Chondrocyte (in vitro differentiated cells): Measurements from ENCODE around the gene NDC80. TPM values are rescaled to one million over a fixed set of nuclear protein-coding genes. Genes with fewer than 3 reads are reported as not detected.

ENCODE experiments used
- DNase-seq: peaks from one replicate; pipeline ENCODE4 v3.0.0; 2021; ENCODE audit warnings: mixed read lengths, low spot score
- H3K27ac Mint-ChIP-seq: one replicate; pipeline ENCODE4 v1.8.0; 2021; ENCODE audit warnings: mild to moderate bottlenecking, moderate library complexity, mixed read lengths; ENCODE audit not compliant: unreplicated experiment
- H3K27me3 Mint-ChIP-seq: 2 replicates; pipeline ENCODE4 v1.8.0; 2021; ENCODE audit warnings: low read depth, mixed read lengths
- H3K36me3 Mint-ChIP-seq: 2 replicates; pipeline ENCODE4 v1.8.0; 2021; ENCODE audit warnings: low read depth, mixed read lengths
- H3K4me1 Mint-ChIP-seq: 2 replicates; pipeline ENCODE4 v1.8.0; 2021; ENCODE audit warnings: low read depth, mild to moderate bottlenecking, mixed read lengths
- H3K4me3 Mint-ChIP-seq: one replicate; pipeline ENCODE4 v1.8.0; 2021; ENCODE audit warnings: mild to moderate bottlenecking, moderate library complexity, mixed read lengths; ENCODE audit not compliant: unreplicated experiment
- H3K9me3 Mint-ChIP-seq: 2 replicates; pipeline ENCODE4 v1.8.0; 2021; ENCODE audit warnings: low read depth, mixed read lengths
- total RNA-seq: library from RNA; stranded (reverse); gene quantifications from 3 replicates; pipeline ENCODE4 v1.2.1, GENCODE V29; 2021
- TF ChIP-seq, protein P1 (sequence below): fragments of 200-600 bp; sonication (generic); IDR thresholded peaks from 2 replicates; pipeline ENCODE4 v1.5.0; 2021; ENCODE audit warnings: antibody characterized with exemption, mild to moderate bottlenecking, moderate library complexity

Gene NDC80
- total RNA-seq, 1 donor from 2014 or later, result 5.8 TPM

- TF ChIP-seq, protein P1, sequence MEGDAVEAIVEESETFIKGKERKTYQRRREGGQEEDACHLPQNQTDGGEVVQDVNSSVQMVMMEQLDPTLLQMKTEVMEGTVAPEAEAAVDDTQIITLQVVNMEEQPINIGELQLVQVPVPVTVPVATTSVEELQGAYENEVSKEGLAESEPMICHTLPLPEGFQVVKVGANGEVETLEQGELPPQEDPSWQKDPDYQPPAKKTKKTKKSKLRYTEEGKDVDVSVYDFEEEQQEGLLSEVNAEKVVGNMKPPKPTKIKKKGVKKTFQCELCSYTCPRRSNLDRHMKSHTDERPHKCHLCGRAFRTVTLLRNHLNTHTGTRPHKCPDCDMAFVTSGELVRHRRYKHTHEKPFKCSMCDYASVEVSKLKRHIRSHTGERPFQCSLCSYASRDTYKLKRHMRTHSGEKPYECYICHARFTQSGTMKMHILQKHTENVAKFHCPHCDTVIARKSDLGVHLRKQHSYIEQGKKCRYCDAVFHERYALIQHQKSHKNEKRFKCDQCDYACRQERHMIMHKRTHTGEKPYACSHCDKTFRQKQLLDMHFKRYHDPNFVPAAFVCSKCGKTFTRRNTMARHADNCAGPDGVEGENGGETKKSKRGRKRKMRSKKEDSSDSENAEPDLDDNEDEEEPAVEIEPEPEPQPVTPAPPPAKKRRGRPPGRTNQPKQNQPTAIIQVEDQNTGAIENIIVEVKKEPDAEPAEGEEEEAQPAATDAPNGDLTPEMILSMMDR, result no peak
- peaks cover 4% of the 10 kb centered on the region for H3K36me3 Mint-ChIP-seq
- no peak overlapping the region for H3K4me3 Mint-ChIP-seq
- no peaks in the 10 kb centered on the region for H3K9me3 Mint-ChIP-seq
- H3K27ac Mint-ChIP-seq, result no peak overlapping the region
- H3K4me1 Mint-ChIP-seq, result no peaks in the 10 kb centered on the region
- DNase-seq, result no peak
- H3K27me3 Mint-ChIP-seq, result no peaks in the 10 kb centered on the region
Observed at GRCh38 chr18:2554696-2555095, 16.7 kb upstream of the NDC80 start.

DNA sequence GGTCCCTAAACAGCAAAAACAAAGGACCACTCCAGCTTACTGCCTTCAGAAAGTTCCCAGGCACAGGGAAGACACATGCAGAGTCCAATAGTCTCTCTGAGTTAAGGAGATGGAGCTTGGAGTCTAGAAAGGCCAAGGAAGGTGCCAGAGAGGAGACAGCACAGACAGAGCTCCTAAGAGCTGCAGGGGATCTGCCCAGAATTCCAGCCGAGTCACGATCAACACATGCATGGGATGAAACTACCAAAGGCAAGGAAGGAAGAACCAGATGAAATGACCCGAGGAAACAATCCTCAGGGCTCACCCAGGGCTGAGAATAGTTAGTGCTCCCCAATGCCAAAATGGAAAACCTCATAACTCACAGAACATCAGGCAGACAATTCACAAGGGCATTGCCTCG, 15.5 kb upstream of the NDC80 start:
- Mint-ChIP-seq H3K27me3 (no peaks in the 10 kb centered on the region), H3K36me3 (peaks cover 4% of the 10 kb centered on the region), H3K4me1 (no peaks in the 10 kb centered on the region), H3K27ac (no peak overlapping the region), H3K9me3 (no peaks in the 10 kb centered on the region), H3K4me3 (no peak overlapping the region)
- DNase-seq, result no peak
- TF ChIP-seq, protein P1, result no peak

DNA sequence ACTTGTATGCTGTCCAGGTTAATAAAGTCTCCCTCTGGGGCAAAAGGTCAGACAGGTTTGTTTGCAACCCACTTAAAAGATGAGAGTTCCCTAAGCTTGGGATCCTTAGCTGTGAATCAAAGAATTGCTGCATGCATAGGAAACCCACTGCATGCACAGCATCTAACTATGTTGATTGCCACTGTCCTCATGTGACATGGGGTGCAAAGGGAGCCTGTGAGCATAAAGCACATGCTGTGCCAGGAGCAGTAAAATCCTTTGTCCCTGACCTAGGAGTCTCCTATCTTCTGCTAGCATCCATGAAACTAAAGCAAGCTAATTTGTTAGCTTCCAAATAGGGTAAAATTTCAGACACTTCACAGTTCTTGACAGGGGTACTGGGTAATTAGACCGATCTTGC, 13.8 kb upstream of the NDC80 start:
- Mint-ChIP-seq H3K4me3 (no peak overlapping the region), H3K27me3 (no peaks in the 10 kb centered on the region), H3K4me1 (no peaks in the 10 kb centered on the region), H3K36me3 (peaks cover 4% of the 10 kb centered on the region), H3K27ac (no peak overlapping the region), H3K9me3 (no peaks in the 10 kb centered on the region)
- no peak for DNase-seq
- TF ChIP-seq, protein P1, result no peak

GRCh38 chr18:2559249-2559648, 12.1 kb upstream of the NDC80 start:
- Mint-ChIP-seq H3K36me3 (peaks cover 4% of the 10 kb centered on the region), H3K4me3 (no peak overlapping the region), H3K4me1 (no peaks in the 10 kb centered on the region), H3K9me3 (no peaks in the 10 kb centered on the region), H3K27me3 (no peaks in the 10 kb centered on the region), H3K27ac (no peak overlapping the region)
- TF ChIP-seq, protein P1, result no peak
- DNase-seq, result no peak

GRCh38 chr18:2564373-2564772, 7.0 kb upstream of the NDC80 start:
- Mint-ChIP-seq H3K4me1 (peaks cover 7% of the 10 kb centered on the region), H3K27me3 (no peaks in the 10 kb centered on the region), H3K4me3 (no peak overlapping the region), H3K27ac (no peak overlapping the region), H3K9me3 (no peaks in the 10 kb centered on the region), H3K36me3 (peaks cover 6% of the 10 kb centered on the region)
- no peak for DNase-seq
- TF ChIP-seq, protein P1, result no peak
